Fibroblast of gingiva (primary cell): ENCODE measurements around the gene NAP1L4.

Source experiments
- DNase-seq: peaks from one replicate; pipeline ENCODE4 v3.0.0-alpha.2; 2011; ENCODE audit warnings: low read depth

Gene NAP1L4

DNA sequence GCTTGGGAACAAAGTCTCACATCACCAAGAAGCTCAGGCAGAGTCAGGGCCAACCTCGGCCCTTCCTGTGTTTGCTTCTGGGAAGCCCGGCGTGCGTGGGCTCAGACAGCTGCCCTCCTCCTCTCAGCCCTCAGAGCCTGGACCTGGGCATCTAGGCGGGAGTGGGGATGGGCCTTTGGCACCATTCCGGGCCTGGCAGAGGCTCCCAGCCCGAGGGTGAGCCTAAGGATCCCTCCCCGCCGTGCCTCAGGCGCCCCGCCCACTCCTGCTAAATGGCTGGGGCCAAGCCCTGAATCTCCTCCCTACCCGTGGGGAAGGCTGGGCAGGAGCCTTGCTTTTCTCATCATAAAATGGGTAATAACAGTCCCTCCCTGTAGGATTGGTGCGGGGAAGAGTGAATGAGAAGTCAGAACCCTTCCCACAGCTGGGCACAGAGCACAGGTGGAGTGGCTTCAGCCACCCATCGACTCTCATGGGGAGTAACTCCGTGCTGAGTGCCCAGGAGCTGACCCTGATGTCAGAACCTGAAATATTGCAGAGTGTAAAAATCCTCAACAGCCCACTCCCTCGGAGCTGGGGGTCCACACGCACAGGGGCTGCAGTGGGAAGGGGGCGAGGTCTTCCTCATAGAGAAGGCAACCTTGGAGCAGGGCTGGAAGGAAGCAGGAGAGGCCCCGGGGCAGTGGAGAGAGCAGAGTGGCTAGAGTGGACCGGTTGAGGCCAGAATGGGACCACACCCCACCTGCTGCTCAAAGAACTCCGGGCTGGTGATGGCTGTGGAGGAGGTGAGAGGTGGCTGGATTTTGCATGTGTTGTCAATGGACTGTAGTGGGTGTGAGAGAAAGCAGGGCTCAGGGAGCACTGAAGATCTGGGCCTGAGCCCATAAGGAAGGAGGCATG is 87.7 kb downstream of the NAP1L4 start:
- DNase-seq, result no peak

DNA sequence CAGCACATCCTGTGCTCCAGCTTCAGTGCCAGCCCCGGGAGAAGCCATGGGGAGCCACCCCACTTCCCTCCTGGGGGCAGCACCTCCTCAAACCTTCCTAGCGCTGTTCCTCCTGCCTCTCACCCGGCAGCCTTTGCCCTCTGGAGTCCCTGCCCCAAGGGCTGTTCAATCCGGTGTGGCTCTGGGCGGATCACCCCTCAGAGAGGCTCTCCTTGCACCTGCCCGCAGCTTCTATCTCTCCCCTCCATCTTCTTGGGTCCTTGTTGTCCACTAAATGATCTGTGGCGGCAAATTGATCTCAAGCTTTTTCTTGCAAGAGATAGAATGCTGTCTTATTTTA is 88.5 kb downstream of the NAP1L4 start:
- no peak for DNase-seq

DNA sequence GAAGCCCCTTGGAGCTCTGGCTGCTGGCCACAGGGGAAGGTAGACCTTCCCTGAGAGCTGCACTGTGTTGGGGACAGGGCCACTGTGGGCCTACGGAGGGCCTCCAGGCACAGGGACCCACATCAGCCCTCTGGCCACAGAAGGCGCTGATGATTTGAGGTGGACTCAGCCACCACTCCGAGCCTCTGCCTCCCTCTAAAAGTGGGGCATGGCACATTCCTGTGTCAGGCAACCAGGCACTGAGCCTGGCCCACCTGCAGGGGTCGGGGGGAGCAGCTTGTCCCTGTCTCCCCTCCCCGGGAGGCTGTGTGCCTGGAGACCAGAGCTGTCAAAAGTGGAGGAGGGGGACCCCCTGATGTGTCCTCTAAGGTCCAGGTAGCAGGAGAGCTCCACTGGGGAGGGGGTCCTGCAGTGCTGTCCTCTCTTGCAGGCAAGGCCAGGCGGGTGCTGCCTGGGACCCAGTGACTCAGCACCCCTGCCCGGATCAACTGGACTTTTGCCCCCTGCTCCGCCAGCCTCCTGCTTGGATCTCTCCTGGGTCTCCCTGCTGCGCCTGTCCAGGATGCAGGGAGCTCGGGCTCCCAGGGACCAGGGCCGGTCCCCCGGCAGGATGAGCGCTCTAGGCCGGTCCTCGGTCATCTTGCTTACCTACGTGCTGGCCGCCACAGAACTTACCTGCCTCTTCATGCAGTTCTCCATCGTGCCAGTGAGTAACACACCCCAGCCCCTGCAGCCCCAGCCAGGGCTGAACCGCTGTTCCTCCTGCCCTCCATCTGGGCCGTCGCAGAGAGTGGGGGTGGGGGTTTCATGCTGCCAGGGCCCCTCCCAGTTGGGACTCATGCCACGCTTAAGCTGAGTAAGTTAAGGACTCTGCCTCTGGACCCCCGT is 89.1 kb downstream of the NAP1L4 start:
- no peak for DNase-seq

DNA sequence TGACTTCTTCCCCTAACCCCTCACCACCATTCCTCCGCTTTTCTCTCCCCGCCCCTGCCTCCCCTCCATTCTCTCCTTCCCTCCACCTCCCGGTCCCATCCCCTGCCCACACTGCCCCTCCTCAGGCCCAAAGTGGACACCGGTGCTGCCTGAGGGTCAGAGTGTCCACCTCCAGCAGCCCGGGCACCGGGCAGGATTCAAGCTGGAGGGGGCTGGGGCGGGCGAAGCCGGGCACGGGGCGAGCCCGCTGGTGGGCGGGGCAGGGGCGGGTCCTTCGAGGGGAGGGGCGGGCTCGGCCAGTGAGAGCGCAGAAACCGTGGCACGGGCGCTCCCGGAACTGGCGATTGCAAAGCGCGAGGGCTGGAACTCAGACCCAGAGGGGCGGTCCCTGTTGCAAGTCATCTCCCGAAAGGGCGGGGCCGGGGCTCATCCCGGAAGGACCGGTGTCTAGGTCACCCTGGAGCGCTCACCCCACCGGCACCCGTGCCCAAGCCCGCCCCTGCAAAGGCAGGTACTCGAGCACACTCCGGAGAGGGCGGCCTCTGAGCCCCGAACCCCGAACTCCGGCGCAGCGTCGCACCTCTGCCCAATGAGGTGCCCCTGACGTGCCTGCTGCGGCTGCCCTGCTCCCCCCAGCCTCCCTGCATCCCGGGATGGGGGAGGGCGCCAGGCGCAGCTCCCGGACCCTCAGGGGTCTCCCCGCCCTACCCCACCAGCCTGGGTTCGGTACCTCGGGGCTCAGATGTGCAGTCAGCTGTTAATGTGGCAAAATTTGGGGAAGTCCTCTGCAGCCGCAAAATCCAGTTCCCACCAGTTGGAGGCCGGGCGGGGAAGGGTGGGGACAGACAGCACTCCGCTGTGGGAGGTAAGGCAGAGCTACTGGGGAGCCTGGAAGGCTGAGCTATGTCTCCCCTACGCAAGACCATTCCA is 90.0 kb downstream of the NAP1L4 start:
- DNase-seq, result peak; percentile 90

DNA sequence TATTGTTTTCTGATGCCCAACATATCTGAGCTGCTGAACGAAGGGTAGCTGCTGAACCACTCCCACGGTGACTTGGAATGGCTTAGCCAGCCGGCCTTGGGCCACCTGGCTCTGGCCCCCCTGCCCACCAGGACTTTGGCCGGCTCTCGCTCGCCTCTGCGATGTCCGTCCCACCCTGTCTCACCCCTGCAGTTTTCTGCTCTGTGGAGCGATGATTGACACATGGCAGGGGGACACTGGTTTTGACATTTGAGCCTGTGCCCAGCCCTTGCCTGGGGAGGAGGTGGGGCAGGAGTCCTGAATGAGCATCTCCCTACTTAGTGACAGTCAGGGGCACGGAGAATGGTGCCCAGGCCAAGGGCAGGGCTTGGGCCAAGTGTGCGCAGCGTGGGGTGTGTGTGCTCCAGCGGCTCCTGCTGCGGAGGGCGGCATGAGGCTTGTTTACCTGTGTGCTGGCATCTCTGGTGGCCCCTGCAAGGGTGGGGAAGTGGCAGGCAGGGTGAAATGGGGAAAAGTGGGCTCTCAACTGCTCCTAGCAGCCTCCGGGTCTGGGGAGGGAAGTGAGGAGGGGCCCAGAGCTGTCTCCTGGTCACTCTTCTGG is 90.8 kb downstream of the NAP1L4 start:
- DNase-seq, result no peak

DNA sequence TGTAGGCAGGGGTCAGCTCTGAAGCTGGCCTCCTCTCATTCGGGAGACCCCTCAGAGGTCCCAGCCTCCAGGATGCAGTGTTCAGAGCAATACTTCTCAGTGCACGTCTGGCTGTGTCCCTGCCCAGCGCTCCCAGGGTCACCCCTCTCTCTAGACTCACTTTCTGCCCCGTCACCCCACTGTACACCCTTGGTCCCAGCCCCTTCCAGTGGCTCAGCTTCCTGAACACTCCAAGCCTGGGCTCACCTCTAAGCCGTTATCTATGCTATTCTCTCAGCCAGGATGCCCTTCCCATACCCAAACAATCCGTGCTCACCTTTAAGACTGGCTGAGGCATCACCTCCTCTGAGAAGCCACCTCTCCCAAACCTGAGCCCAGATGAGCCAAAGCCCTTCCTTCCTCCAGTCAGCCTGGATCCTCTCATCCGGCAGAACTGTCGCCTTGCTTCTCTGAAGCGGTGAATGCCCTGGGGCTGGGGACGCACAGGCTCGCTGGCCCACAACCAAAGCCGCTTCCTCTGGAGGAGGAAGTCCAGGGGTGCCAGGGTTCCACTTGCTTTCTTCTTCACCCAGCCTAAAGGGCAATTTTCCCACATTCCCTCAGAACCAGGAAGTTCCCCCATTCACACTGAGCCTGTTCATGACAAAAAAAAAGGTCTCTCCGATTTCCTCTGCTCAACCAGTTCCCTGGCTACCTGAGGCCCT is 92.9 kb downstream of the NAP1L4 start:
- DNase-seq, result no peak

DNA sequence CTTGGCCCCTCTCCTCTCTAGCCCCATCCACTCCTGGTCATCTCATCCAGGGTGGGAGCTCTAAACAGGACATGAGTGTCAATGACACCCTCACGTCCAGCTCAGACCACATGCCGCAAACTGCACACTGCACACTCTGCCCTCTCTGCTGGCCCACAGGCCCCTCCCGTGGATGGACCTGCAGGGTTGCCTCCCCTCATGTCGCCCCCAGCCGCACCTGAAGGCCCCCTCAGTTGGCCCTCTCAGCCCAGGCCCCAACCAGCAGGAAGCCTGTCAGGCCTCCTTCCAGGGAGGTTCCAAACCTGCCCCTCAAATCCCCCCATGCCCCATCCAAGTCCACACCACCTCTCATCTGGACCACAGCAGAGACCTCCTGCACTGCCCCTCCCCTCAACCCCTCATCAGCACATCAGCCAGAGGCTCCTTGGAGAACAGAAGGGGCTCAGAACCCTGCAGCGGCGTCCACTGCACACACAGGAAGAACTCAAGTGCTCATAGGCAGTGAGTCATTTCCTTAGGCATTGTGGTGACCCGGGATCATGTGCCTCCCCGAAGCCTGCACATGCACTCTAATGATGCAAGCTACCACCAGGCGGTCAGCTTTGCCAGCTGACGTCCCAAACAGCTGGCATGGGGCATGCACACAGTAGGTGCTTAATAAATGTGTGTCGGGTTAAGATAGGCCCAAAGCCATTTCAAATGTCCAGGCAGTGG is 93.6 kb downstream of the NAP1L4 start:
- DNase-seq, result peak; percentile 81

DNA sequence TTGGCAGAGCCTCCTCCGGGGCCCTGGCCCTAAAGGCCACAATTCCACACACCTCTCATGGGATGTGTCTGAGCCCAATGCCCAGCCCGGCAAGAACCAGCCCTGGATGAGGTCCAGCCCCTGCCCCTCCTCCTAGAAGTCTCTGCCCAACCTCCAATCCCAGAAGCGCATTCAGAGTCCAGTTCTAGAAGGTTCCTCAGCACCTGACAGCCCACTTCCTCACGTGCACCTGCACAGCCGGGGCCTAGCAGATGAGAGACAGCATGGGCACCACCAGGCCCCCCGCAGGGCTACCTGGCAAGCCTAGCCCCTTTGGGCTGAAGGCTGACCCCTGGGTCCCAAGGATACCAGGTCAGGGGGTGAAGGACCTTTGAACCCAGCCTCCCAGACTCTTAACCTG is 95.1 kb downstream of the NAP1L4 start:
- DNase-seq, result no peak

DNA sequence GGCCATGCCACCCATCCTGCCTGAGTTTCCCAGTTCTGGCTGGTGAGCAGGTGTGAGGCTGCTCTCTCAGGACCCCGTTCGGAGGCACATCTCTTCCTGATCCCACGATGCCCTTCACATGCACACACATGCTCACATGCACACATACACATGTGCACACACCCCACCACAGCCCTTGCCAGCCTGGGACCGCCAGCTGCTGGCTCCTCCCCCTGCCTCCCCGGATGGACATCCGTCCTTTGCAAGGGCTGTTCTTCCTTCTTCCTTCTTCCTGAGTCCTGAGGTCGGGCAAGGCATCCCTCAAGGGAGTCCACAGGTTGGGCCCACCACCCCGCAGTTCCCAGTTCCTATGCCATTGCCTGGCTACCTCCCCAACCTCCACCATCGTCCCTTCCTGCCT is 96.1 kb downstream of the NAP1L4 start:
- no peak for DNase-seq
